Fibroblast of the aortic adventitia (primary cell): ENCODE measurements around the gene CACNA1H. TPM values are rescaled to one million over a fixed set of nuclear protein-coding genes. Genes with fewer than 3 reads are reported as not detected.

Experiments
- DNase-seq: peaks from one replicate; pipeline ENCODE4 v3.0.0-alpha.2; 2010; ENCODE audit warnings: low read depth
- H3K4me3 ChIP-seq: 2 replicates; pipeline ENCODE4 v1.5.1; 2011; ENCODE audit warnings: low read depth, mild to moderate bottlenecking, control low read depth, low read length, moderate library complexity
- total RNA-seq: library from RNA; depleted of rRNA; stranded (reverse); fragments of >200 nt; gene quantifications from 2 replicates; pipeline ENCODE4 v1.2.3, GENCODE V29; 2012; ENCODE audit warnings: low replicate concordance
- TF ChIP-seq, protein P1 (sequence below): IDR thresholded peaks from 2 replicates; pipeline ENCODE4 v1.5.1; 2011; ENCODE audit warnings: mild to moderate bottlenecking, low read length, control low read depth, inconsistent platforms; ENCODE audit not compliant: insufficient read depth

Gene CACNA1H
- total RNA-seq, 1 donor: not detected

DNA sequence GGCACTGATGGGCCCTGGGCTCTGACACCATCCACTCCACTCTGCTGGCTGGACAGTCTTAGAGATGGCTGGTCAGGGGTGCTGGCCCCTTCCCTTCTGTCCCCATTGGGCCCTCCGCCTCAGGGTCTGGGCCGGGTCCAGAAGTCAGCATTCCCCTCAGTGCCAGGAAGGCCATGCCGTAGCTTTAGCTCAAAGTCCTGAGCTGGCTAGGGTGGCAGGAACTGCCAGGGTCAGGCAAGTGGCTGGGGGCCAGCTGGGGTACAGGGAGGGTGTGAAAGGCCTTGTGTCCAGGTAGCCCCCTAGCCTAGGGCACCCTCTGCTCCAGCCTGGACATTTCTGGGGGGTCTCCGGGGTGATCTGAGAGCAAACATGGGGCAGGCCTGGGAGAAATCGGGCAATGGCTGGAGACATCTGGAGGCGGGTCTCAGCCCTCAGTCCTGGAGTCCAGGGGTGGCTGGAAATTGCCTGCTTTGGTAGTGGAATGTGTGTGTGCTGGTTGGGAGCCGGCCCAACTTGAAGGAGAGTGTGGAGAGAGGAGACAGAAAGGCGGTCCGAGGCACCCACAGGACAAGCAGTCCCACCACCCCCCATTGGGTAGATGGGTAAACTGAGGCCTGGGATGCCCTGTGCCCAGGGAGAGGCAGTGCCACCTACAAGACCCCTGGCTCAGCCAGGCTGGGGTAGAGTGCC, 39.6 kb downstream of the CACNA1H start:
- DNase-seq: no peak
- H3K4me3 ChIP-seq: no peak overlapping the region
- TF ChIP-seq, protein P1, sequence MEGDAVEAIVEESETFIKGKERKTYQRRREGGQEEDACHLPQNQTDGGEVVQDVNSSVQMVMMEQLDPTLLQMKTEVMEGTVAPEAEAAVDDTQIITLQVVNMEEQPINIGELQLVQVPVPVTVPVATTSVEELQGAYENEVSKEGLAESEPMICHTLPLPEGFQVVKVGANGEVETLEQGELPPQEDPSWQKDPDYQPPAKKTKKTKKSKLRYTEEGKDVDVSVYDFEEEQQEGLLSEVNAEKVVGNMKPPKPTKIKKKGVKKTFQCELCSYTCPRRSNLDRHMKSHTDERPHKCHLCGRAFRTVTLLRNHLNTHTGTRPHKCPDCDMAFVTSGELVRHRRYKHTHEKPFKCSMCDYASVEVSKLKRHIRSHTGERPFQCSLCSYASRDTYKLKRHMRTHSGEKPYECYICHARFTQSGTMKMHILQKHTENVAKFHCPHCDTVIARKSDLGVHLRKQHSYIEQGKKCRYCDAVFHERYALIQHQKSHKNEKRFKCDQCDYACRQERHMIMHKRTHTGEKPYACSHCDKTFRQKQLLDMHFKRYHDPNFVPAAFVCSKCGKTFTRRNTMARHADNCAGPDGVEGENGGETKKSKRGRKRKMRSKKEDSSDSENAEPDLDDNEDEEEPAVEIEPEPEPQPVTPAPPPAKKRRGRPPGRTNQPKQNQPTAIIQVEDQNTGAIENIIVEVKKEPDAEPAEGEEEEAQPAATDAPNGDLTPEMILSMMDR: no peak

DNA sequence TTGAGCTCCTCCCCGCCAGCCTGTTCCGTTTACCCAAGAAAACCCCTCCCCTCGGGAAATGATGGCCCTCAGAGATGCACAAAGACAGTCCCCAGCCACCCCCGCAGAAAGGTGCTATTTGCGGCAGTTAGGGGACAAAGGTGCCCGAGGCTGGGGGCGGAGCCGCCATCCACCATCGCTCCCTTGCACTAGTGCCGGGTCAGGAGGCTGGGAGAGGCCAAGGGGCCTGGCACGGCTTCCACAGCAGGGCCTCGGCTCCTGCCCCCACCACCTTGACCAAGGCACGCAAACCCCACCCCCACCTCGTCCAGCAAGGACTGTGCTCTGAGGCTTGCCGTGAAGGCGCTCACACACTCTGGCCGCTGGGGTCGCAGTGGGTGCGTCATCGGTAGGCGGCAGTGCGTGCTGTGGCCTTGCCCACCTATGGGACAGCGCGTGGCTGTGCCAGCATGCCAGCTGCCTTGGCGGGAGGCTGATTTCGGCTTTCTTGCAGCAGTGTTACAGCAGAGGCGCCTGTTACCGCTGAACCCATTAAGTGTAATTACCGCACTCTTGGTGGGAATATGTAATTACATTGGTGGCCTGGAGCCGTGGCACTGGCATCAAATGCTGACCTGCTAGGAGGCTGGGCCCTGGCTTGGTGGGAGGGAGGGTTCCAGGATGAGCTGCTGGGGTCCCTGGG, 40.4 kb downstream of the CACNA1H start:
- DNase-seq: no peak
- TF ChIP-seq, protein P1: no peak
- no peak overlapping the region for H3K4me3 ChIP-seq

DNA sequence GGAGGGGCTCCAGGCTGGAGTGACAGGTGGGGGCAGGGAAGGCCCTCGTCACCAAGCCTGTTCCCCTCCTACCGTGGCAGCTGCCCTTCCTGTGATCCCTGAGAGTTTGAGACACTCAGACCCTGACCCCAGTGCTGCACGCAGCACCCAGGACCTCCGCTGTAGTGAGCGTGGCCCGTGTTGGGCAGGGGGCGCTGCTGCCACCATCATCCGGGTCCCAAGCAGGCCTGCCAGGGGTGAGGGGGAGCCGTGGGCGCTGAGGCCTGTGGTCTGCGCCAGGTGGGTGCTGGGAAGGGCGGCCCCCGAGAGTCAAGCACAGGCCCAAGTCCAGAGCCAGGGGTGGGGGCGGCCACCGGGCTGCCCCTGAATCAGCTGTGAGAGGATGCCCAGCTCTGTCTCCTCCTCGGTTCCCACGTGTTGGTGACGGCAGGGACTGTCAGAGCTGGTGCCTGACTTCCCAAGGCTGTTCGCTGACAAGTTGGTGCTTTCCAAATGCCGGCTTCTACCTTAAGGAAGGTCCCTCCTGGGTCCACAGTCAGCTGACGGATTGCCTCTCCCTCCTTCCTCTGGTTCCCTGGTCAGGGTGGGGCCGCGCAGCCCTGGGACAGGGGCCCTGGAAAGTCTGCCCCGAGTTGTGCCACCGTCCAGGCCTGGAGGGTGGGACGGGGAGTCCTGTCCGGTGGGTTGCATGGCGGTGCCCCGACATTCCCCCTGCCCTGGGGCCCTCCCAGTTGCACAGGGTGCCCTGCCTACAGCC, 41.1 kb downstream of the CACNA1H start:
- no peak for DNase-seq
- H3K4me3 ChIP-seq: no peak overlapping the region
- TF ChIP-seq, protein P1: no peak

DNA sequence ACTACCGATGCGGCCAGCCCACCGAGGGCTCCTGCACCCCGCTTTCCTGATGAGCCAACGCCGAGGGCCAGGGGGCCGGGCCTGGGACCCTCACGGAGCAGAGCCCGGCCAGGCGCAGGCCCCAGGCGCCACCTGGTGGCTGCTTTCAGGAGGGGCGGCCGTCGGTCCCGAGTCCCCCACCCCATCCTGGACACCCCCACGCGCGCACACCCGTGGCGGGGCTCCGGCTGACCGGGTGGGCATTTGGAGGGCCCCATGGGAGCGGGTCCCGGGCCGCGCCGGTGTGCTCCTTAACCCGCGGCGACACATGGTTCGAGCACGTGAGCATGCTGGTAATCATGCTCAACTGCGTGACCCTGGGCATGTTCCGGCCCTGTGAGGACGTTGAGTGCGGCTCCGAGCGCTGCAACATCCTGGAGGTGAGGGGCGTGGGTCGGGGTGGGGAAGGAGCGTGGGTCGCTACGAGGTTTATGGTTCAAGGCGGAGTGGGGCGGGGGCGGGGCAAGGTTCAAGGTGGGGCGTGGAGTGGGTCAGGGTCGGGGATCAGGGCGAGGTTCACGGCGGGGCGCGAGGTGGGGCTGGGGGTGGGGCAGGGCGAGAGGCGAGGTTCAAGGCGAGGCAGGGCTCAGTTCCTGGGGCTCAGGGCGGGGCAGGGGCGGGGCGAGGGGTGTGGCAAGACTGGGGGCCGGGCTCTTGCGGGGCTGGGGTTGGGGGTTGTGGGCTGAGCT, 41.9 kb downstream of the CACNA1H start:
- no peak for DNase-seq
- TF ChIP-seq, protein P1: peak; percentile 66
- H3K4me3 ChIP-seq: no peak overlapping the region

DNA sequence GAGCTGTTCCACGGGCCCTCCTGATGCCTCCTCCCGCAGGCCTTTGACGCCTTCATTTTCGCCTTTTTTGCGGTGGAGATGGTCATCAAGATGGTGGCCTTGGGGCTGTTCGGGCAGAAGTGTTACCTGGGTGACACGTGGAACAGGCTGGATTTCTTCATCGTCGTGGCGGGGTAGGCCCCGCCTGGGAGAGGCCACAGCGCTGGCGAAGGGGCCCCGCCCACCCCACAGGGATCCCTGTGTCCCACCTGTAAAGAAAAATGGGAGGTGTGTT, 42.4 kb downstream of the CACNA1H start:
- TF ChIP-seq, protein P1: no peak
- H3K4me3 ChIP-seq: no peak overlapping the region
- no peak for DNase-seq

DNA sequence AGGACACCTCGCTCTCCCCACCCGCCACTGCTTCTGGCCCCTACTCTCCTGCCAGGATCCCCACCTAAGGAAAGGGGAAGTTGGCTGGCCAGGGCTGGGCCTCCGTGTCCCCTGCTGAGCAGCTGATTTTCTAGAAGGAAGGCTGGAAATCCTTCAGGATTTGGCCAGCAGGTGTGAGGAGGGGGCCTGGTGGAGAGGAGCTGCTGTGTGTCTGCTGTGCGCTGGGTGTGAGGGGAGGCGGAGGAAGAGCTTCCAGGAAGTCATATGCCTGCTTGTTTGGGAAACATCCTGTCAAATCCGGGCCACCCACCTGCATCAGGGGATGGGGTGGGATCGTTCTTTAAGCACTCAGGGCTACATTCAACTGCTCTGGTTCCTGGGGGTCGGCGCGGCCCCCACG, 43.6 kb downstream of the CACNA1H start:
- DNase-seq: no peak
- TF ChIP-seq, protein P1: no peak
- no peak overlapping the region for H3K4me3 ChIP-seq
